DMS114 treated with DMSO at 0.1 percent for 48 hours (cell line): ENCODE results near the gene SNTG2.

Experiments used
- DNase-seq: peaks from one replicate; lab custom pipeline; 2025; ENCODE audit not compliant: unreplicated experiment; lab: John Stamatoyannopoulos, UW

Gene SNTG2

DNA sequence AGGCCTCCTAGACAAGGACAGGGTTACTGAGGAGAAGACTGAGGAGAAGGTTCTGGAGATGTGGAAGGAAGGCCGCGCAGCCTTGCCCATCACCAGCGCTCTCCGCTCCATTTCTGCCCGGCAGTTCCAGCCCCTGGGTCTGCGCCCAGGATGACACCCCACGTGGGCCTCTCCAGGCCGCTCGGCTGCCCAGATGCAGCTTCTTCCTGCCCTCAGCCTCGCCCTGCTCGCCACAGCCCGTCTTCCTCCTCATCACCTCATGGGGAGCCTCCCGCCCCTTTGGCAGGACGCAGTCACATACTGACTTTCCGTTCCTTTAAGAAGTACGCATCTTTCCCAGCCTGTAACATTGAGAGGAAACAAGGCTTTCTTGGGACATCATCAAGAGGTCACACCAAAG lies 37.1 kb downstream of the SNTG2 start:
- no peak for DNase-seq

DNA sequence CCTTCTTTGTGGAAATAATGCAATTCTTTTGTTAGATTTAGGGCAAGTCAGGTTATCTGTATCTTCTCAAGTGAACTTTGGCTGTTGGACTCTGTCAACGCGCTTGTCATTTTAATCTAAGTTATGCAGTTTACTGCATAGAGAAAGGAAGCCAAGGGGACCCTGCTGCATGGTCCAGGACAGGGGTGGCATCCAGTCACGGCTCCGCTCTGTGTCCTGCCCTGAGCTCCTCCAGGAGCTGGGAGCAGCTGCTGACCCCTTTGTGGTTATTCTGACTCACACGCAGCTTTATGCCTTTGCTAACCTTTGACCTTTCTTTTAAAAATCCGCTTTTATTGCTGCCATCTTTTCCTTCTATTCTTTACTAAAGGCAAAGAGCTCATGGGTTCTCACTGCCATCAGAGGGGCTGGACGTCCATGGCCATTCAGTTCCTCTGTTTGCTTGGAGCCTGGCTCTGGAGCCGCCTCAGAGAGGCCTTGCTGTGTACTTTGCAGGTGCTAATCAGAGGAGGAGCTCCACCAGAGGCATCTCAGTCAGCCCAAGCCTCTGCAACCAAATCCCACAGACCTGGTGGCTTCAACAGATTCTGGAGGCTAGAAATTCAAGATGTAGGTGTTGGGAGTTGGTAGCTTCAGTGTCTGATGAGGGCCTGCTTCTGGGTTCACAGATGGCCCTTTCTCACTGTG lies 39.3 kb downstream of the SNTG2 start:
- no peak for DNase-seq

DNA sequence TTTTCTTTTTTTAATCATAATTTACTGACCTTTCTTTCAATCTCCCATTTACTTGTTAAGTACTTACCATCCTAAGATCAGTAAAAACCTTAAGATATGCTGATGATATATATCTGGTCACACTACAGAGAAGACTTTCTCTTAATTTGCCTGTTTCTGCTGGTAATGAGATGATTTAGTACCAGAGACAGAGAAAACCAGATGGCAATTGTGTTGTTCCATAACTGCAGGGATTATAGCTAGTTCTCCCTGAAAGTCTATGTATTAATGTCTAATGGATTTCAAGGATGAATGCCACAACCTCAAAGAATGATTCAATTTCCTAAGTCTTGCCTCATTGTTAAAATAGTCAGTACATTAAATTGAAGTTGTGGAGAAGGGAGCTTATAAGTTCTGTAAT lies 40.3 kb downstream of the SNTG2 start:
- no peak for DNase-seq

DNA sequence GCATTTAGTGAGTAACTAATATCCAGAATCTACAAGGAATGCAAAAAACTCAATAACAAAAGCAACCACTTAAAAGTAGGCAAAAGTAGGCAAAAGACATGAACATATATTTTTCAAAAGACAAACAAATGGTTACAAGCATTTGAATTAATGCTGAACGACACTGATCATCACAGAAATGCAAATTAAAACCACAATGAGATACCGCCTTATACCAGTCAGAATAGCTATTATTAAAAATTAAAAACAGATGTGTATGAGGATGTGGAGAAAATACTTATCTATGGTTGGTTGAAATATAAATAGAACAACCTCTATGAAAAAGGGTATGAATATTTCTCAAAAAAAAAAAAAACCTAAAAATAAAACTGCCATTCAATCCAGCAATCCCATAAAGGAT lies 51.7 kb downstream of the SNTG2 start:
- DNase-seq = no peak

DNA sequence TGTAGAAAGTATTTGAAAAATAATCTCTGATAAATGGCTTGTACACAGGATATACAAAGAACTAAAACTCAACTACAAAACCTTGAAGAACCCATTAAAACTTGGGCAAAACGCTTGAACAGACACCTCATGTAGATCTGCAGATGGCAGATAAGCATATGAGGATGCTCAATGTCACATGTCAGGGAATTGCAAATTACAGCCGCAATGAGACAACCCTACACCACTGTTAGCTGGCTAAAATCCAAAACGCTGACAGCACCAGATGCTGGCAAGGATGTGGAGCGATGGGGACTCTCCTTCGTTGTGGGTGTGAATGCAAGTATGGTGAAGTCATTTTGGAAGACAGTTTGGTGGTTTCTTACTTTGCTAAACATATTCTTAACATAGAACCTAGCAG lies 53.7 kb downstream of the SNTG2 start:
- DNase-seq = no peak

DNA sequence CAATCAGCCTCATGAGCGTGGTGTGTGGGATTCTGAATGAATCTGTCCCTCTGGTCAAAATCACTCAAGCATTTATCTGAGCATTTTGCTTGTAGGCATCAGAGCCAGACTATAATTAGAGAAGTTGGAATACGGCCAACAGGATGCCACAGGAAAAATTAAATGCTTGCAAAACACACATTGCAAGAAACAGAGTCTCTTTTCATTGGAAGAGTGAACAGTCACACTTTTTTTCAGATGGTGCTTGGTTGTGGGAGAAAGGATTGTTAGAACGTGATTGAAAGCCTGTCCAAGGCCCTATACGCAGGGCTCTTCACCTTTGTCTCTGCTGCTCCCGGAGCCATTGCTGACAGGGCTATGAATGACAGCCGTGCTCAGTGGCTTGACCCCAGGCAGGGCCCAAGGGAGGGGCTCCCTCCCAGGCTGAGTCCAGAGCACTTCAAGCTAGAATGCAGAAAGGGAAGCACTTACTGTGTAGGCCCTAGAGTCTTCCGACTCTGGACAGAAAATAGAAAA lies 59.8 kb downstream of the SNTG2 start:
- DNase-seq = no peak

DNA sequence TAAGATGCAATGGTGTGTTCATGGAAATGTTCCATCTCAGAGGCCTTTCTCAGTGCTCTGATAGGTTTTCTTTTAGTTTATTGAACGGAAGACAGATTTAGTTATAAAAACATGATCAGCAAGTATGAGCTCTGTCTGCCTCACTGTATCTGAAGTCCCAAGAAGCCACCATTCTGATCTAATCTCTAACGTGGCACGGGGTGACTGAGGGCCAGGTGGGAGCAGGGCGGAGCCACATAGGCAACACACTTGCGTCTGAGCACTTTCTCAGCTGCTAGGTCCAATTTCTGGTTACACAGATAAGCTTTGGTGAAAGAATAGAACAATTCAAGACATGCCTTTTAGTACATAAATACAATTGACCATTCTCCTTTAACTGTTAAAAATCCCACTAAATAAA lies 60.4 kb downstream of the SNTG2 start:
- no peak for DNase-seq

DNA sequence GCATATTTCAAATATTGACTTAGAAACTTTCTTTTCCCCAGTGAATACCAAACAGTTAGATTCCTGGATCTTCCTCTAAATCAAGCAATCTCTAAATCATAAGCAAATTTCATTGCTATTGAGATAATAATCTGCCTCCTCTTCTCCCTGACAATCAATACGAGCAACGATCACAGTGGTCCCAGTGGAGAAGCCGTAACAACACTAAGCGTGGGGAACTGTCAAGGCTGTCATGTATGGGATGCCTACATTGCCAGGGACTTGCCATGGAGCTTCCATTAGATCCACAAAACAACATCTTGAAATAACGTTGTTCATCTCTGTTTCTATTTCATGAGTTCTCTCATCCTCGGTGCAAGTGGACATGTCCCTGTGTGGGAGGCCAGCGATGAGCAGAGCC lies 61.3 kb downstream of the SNTG2 start:
- no peak for DNase-seq

DNA sequence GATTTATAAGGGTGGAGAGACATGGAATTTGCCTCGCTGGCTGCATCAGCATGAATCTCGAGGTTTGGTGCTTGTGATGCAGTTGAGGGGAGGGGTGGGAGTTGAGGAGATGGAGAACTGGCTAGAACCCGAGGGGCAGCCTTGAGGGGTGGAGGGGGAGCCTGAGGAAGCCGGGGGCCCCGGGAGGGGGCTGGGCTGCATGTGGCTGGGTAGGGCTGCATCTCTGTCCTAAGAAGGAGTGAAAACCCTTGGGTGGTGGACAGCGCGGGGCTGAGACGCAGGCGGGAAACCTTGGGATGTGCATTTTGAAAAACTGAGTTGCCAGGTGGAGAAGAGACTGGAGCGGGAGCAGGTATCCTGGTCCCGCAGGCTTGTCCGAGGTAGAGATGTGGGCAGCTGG lies 64.2 kb downstream of the SNTG2 start:
- DNase-seq = no peak

DNA sequence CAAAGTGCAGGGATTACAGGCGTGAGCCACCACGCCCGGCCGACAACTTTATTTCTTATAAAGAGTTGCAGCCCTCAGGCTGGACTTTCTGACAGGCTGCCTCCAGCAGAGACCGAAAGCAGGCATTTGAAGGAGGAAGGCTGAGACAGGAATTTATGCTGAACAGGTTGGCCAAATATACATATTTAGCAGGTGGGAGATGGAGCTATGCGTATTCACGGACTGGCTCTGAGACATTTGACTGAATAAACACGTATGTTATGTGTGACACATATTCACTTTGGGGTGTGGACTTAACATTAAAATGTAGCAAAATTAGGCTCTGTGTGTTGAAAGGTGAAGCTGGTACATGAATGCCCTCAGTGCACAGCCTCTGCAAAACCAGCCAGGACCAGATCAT lies 65.9 kb downstream of the SNTG2 start:
- DNase-seq = no peak

DNA sequence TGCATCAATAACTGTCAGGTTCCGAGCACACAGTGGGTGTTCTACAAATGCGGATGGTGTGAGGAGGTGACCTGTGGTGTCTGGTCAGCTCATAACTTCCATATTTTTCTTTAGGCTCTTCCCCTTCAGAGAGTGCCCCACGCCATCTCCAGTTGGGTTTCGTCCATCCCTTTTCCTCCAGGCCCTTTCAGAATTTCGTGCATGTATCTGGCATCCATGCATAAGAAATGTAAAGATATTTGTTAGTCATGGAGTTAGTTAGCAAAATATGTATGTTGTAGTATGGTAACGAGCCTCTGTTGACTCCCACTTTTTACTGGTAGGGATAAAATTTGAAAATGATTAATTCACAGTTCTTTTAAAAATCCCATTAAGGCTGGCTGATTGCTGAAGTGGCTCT lies 67.2 kb downstream of the SNTG2 start:
- no peak for DNase-seq

DNA sequence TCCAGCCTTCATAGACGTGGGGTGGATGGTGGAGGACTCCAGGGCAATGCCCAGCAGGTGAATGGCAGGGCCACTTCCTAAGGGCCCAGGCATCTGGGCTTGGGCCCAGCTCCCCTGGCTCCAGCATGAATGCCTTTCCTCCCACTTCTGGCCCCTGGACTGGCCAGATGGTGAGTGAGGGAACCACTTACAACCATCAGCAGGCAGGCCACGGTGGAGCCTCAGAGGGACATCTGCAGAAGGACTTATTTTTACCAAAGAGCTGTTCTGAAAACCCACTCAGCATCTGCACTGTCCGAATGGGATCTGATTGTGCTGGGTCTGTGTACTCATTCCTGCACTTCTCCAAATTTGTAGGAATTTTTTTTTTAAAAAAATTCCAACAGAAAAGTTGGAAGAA lies 69.6 kb downstream of the SNTG2 start:
- DNase-seq = no peak

DNA sequence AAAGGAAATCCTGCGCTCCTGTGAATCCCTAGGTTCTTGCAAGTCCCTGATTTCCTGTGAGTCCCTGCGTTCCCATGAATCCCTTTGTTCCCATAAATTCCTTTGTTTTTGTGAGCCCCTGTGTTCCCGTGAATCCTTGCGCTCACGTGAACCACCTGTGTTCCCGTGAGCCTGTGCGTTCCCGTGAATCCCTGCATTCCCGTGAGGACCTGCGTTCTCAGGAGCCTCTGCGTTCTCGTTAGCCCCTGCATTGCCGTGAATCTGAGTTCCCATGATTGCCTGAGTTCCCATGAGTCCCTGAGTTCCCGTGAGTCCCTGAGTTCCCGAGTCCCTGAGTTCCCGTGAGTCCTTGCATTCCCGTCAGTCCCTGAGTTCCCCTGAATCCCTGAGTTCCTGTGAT lies 71.5 kb downstream of the SNTG2 start:
- DNase-seq = no peak

DNA sequence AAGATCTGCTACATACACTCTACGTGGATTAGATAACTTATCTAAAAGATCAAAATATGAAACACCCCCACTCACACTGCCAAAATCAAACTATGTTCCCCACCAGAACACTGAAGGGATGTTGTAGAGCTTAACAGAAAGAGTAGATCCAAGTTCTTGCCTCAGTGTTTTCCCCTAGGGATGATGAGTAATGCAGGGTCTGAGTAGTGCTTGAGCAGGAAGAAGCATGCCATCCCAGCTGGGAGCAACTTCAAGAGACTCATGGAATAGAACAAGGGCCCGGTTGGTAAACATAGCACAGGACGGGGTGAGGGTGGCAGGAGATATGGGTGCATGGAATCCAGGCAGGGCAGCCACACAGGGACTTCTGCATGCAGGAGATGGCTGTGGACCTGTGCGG lies 74.3 kb downstream of the SNTG2 start:
- DNase-seq = no peak

DNA sequence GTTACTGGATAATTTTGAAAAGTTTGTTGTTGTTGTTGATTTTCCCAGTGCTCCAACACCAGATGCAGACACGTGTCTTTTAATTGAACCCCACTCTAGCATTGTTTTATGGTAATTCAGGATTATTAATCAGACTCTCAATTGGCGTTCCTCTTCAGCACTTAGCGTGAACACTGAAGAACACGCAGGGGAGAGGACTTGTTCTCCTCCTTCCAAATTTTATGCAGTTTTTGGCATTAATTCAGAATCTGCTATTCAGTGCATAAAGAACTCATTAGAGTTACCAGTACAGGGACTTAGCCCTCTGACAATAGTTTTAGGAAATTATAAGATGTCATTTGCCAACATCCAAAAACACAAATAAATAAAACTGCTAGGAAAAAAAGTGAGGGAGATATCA lies 75.5 kb downstream of the SNTG2 start:
- DNase-seq = no peak

DNA sequence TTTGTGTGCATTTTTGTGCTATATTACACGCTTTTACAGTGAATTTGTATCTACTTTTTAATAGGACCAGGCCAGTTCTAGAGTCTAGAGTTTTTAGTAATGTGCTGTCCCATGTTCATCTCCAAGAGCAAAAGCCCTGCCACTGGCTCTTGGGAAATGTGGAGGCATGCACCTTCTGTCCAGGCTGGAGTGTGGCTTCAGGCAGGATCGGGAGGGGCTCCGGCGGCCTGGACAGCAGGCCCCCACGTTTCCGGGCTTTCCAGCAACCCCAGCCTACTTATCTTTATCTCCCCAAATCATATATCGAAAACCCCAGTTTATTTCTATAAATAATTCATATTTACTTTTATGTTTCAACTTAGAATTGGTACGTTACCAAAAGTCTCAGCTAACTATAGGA lies 78.2 kb downstream of the SNTG2 start:
- no peak for DNase-seq

DNA sequence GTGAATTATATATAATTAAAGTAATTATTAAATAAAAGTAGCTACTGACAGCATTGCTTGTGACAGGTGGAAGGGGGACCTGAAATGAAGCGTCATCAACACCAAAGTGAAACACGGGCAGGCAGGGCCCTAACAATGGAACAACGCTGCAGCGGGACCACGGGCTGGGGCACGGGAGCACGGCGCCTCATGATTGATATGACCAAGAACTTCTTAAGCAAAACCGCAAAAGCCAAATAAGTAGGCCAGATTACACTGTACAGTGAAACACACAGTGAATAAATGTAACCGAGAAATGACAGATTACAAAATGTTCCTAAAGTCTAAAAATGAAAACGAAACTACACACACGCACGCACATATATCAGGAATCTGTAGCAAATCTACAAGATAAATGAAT lies 81.4 kb downstream of the SNTG2 start:
- no peak for DNase-seq

DNA sequence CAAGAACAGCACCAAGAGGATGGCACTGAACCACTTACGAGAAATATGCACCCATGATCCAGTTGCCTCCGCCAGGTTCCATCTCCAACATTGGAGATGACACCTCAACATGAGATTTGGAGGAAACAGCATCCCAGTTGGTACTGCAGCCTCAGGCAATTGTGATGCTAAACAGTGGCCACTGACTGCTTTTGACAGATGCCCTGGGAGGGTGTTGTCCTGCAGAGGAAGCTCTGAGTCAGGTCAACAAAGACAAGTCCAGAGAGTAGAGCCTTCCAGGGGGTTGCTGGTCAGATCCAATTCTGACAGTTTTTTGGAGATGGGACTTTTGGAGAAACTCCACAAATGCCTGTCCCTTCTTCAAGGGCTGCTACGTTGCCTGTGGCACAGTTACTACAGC lies 82.4 kb downstream of the SNTG2 start:
- DNase-seq = no peak

DNA sequence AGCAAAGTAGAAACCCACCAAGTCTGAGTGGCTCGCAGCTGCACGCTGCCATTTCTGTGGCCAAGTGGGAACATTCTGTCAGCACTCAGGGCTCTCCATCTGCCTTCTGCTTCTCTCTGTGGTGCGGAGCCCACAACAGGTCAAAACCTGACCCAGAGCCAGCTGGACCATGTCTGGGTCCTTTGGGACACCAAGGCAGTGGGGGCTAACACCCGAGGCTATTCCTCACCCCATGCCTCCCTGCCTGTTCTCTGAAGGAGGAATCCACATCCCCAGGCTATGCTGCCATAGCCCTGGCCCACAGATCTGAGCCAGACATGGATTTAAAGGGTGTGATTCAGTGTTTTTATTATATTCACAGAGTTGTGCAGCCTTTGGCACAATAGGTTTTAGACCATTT lies 86.4 kb downstream of the SNTG2 start:
- no peak for DNase-seq

DNA sequence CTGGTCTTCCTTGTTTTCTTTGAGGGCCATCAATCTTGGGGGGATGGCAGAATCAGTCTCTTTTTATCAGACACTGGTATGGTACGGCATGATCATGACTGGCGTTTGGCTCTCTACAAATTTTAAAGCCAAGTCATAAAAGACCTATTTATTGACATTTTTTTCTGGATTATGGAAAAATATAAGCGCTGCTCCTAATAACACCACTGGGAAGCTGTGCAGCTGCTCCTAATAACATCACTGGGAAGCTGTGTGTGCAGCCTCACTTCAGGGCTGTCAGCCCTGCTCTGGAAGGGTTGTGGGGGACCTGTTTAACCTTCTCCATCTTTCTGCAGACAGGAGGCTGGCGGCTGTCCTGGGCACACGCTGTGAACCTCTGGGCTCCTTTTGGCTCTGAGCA lies 88.9 kb downstream of the SNTG2 start:
- no peak for DNase-seq

DNA sequence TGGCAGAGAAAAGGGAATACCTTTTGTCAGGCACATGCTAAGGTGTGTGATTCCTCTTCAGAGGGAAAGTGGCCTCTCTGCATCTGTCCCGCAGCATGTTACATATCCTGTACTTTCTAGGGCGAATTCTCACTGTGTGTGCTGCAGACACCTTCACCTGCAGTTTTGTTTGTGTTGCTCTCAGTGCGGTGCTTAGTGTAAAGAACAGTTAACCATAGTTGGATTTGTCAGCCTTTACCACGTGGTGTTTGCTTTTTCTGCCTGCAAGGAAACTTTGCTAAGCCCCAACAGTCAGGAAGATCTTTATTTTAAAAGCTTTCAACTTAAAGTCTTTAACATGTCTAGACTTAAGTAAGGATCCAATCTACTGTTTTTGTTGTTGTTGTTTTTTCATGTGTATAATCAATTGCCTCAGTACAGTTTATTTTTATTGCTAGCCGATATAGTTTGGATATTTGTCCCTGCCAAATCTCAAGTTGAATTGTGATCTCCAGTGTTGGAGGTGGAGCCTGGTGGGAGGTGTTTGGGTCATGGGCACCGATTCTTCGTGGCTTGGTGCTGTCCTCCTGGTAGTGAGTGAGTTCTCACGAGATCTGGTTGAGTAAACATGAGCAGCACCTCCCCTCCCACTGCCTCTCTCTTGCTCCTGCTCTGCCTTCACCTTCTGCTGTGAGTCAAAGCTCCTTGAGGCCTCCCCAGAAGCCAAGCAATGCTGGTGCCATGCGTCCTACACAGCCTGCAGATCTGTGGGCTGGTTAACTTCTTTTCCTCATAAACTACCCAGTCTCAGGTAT lies 90.6 kb downstream of the SNTG2 start:
- DNase-seq = no peak

DNA sequence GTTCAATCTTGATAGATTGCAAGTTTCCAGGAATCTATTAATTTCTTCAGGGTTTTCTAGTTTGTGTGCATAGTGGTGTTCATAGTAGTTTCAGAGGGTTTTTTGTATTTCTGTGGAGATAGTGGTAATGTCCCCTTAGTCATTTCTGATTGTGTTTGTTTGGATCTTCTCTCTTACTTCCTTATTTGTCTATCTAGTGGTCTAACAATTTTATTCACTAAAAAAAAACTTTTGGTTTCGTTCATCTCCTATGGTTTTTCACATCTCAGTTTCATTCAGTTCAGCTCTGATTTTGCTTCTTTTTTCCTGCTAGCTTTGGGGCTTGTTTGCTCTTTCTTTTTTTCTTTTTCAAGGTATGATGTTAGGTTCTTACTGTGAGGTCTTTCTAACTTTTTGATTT lies 94.5 kb downstream of the SNTG2 start:
- no peak for DNase-seq

DNA sequence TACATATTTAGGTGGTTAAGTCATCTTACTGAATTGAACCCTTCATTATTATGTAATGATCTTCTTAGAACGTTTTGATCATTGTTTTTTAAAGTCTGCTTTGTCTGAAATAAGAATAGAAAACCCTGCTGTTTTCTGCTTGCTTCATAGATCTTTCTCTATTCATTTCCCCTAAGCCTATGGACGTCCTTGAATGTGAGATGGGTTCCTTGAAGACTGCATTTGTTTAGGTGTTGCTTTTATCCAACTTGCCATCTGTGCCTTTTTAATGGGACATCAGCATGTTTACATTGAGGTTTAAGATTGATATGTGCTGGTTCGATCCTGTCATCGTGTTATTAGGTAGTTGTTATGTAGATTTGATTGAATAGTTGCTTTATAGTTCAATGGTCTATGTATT lies 95.4 kb downstream of the SNTG2 start:
- no peak for DNase-seq
